Right renal pelvis (tissue), 4 donors: Measurements from ENCODE around the gene CA11. TPM values are rescaled to one million over a fixed set of nuclear protein-coding genes. Genes with fewer than 3 reads are reported as not detected.
"Not testable (repeated sequence)": the region's sequence is repeated elsewhere in the genome, so short reads cannot be mapped to it uniquely, and the experiment has no call there.

Experiments used
- DNase-seq, 4 donors: peaks; one replicate each; pipeline ENCODE4 v3.0.0-alpha.2; 2013; ENCODE audit warnings: low read depth in 4 of 4, low spot score in 3 of 4, missing footprints in 1 of 4
- polyA plus RNA-seq, 4 donors: library from polyadenylated mRNA; unstranded; fragments of 120-200 nt; gene quantifications; one replicate each; pipeline ENCODE4 v1.2.1, GENCODE V29; 2013; ENCODE audit not compliant: insufficient read length in 4 of 4

The CA11 gene
- polyA plus RNA-seq, 4 donors = 20.5 to 31.1 (median 24.5) TPM

DNA sequence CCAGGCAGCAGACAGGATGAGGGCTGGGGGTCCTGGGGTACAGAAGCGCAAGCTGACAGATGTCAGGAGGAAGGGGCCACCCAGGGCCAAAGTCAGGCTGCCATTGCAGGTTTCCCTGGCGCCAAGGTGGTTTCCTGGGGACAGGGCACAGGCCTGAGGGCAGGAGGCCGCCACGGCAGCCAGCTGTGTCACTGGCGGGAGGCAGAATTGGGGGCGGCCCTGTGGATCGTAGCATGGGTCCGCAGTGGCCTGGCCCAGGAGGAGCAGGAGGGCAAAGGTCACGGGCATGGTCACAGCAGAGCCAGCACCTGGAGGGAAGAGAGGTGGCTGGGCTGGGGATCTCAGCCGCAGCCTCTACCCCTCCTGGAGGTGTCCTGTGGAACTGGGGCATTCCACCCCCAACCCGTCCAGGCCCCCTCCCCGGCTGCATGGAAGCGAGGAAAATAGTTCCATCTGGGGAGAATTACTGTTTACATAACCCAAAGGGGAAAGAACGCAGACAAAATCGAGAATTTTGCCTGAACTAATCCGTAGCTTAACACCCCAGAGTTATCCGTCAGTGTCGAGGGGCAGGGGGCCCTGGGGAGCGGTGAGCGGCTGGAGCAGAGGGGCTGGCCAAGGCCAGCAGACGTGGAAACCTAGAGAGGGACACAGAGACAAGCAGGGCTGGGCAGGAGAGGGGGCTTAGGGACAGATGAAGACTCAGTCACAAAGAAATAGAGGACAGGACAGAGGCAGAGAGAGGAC is 24.9 kb upstream of the CA11 start:
- DNase-seq = no peak

DNA sequence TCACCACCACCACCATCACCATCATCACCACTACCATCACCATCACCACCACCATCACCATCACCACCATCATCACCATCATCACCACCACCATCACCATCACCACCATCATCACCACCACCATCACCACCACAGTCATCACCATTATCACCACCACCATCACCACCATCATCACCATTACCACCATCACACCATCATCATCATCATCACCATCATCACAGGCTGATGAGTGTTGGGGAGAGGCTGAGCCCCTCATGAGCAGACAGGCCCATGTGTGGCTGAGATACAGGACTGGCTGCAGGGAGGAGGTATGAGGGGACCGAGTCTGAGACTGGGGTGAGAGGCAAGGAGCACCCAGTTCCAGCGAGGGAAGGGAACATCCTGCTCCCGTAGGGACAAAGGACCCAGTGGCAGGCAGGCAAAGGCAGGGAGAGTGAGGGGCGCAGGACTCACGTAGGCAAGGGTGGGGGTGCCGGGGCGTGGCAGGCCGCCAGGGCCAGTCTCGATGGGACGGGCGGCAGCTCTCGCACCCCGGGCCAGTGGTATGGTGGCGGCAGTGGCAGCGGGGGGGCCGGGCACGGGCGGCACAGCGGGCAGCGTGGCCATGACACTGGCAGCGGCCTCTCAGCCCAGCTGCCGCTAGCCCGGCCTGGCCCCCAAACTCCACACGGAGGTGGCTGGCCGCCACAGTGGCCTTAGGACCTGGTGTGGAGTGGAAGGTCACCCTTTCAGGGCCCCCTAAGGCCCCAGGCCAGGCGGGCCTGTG is 24.1 kb upstream of the CA11 start:
- DNase-seq = no peak

DNA sequence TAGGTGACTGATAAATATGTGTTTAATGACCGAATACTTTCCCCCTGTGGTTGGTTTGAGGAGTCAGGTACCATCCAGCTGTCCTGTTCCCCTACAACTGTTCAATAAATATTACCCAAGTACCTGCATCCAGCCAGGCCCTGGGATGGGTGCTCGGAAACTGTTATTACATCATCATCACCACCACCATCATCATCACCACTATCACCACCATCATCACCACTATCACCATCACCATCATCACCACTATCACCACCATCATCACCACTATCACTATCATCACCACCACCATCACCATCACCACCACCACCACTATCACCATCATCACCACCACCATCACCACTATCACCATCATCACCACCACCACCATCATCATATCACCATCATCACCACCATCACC is 22.8 kb upstream of the CA11 start:
- no peak for DNase-seq

DNA sequence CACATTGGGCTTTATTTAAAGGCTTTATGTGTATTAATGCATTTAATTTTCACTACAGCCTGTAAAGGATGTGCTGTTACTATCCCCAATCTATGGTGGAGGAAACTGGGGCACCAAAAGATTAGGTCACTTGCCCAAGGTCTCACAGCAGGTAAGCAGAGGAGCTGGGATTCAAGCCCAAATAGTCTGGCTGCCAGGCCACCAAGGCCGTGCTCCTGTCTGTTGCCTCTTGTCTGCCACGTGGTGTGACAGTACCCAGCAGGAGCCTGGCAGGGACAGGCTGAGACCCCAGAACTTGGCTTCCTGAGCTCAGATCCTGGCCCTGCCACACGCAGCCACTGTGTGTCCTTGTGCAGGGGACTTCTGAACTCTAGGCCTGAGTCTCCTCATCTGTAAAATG is 22.3 kb upstream of the CA11 start:
- no peak for DNase-seq

DNA sequence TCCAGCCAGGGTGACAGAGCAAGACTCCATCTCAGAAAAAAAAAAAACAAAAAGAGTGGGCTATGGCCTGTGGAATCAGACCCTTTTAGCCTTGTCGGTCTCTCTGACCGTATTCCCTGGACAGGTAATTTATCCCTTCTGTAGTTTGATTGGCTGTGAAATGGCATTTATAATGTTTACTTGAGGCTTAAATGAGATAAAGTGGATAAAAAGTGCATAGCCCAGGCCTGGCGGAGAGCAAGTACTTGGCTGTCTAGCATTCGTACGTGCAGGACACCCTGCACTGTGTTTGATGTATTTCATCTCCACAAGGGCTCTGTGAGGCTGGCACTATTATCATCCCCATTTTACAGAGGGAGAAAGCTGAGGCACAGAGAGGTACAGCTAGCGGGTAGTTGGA is 19.8 kb upstream of the CA11 start:
- no peak for DNase-seq

DNA sequence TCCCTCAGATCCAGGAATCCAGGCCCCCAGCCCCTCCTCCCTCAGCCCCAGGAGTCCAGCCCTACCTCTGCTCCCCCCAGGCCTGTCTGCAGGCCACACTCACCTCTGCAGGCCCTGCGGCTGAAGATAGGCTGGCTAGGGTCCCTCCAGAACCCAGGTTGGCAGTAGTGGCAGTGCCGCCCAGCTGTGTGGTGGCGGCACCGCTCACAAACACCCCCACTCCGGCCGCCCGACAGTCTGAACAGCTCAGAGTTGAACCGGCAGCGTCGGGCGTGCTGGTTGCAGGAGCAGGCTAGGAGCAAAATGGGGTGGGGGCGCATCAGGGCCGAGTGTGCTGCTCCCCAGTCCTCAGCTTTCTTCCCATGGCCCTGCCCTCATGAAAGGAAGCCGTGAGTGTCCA is 18.5 kb upstream of the CA11 start:
- DNase-seq = no peak

DNA sequence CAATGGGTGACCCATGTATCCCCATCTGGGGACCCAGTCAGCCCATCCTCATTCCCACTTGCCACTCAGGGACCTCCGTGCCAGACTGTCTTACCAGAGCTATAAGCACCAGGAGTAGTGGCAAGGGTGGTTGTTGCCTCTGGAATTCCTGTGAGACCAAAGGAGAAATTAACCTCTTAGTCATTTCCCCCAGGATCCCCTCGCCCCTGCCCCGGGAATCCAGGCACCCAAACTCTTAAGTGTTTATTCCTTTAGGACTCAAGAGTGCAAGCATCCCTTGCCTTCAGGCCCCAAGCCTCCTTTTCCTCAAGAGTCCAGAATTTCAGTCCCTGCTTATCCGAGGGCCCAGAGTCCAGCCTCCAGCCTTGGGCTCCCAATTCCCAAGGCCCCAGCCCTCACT is 17.7 kb upstream of the CA11 start:
- DNase-seq = no peak

DNA sequence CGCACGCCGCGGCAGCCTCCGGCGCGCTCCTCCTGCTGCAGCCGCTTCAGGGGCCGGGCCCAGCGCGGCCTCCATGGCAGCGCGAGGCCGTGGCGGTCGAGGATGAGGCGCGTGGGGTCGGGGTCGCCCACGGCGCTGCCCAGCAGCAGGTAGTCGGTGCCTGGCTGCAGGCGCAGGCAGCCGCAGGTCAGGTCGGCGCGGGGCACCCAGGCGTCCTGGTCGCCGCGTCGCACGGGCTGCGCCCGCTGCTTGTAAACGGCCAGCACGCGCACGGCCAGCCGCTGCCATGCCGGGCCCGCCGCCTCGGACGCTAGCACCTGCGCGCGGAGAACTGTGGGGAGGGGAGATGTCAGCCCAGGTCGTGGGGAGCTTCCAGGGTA is 15.7 kb upstream of the CA11 start:
- no peak for DNase-seq

DNA sequence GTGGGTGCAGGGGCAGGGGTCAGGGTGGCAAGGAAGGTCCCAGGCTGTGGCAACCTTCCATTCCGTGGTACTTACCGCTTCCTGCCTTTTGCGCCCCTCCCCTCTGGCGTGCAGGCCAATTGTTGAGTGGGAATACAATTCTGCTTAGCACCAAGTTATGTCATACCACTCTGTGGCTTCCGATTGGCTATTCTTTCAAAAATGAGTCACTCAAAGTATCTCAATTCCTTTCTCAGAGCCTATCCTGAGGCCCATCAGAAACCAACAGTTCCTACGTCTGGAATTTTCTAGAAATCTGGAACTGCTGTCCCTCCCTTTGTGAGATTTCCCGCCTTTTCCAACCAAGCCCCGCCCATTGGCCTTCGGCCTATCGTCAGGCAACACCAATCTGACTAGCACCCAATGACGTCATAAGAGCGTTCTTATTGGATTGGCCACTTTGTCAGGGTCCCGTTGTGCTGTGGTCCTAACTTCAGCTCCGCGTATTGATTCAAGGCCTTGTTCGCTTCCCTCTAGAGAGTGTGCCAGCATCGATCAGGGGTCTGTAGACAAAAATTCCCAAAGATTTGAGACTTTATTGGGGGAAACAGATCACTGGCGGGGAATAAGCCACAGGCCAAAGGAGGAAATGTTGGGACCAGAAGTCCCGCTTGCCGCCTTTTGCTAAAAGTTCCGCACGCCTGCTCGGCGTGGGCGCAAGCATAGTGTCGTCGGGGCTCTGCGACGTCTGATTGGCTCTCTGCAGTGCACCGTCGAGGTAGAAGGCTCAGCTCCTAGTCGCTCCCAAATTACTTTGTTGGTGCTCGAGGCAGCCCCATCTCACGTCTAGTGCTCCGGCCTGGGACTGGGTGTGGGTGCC is 15.1 kb upstream of the CA11 start:
- no peak for DNase-seq

DNA sequence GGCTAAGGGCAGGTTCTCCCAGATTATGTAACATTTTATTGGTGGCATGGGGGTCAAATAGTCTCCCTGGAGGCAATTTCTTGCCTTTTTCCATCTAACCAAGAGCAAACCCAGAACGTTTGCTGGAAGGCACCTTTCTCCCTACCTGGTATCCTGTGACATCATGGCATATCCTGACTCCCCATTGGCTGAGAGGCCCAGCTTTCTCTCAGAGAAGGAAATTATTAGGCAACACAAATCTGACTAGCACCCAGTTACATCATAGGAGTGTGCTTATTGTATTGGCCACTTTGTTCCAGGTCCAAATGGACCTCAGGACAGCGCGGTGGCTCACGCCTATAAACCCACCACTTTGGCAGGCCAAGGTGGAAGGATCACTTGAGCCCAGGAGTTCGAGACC is 13.8 kb upstream of the CA11 start:
- no peak for DNase-seq

DNA sequence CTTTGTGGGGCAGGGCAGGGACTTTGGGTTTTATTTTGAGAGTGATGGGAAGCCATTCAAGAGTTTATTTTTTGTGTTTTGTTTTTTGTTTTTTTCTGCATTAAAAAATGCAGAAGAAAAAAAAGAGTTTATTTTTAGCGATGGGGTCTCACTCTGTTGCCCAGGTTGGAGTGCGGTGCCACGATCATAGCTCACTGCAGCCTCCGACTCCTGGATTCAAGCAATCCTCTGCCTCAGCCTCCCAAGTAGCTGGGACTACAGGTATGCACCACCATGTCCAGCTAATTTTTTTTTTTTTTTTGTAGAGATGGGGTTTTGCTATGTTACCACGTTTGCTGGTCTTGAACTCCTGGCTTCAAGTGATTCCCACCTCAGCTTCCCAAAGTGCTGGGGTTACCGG is 12.5 kb upstream of the CA11 start:
- no peak for DNase-seq

DNA sequence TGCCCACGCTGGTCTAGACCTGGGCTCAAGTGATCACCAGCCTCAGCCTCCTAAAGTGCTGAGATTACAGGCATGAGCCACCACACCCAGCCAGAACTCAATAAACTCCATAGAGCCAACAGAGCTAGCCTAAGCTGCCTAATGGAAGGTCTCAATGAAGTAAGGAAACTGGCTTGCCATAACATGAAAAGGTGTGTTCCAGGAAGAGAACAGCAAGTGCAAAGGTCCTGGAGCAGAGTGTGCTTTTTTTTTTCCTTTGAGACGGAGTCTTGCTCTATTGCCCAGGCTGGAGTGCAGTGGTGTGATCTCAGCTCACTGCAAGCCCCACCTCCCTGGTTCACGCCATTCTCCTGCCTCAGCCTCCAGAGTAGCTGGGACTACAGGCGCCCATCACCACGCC is 11.8 kb upstream of the CA11 start:
- not testable (repeated sequence) for DNase-seq

DNA sequence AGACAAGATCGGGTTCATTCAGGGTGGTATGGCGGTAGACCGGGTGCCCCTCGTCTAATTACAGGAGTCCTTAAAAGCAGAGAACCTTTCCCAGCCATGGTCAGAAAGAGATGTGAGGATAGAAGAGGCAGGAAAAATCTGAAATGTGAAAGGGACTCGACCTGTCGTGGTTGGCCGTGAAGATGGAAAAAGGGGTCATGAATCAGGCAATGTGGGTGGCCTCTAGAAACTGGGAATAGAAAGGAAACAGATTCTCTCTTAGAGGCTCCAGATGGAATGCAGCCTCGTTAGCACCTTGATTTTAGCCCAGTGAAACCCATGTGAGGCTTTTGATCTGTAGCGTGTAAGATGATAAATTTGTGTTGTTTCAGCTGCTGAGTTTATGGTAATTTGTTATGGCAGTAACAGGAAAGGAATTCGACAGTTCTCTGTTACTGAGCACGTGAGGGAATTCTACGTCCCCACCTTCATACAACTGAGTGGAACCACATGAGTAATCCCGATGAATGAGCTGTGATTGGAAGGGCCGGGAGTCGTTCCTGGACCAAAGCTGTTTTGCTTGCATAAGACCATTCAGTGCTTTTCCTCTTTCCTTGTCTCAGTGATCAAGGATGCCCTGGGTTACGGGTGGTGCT is 11.0 kb upstream of the CA11 start:
- no peak for DNase-seq

DNA sequence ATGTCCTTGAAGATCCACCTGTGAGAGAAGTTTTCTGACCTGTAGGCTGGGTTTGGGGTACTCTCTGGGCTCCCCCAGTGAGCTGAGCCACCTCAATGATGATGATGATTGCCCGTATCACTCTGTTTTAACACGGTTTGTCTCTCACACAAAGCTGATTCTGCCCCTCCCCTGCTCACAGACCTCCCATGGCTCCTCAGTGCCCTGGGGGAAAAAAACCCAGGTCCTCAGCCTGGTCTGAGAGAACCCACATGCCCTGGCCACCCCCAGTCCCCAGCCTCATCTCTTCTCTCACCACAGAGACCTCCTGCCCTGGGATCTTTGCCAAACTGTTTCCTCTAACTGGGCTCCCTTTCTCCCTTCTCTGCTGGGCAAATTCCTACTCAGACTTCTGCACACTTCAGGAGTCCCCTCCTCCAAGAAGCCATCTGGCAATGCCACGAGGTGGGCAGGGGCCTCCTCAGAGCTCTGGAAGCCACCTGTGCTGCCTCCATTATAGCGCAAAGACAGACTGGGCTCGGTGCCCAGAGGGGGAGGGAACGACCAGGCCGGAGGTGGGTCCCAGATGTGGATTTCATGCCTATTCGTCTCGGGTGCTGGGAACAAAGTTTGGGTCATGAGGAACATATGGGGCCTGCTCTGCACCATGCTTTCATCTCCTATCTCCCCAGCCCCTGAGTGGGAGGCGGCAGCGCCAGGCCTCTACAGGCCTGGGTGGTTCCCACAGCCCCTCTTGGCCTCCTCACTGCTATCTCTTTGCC is 8.5 kb upstream of the CA11 start:
- DNase-seq = no peak

DNA sequence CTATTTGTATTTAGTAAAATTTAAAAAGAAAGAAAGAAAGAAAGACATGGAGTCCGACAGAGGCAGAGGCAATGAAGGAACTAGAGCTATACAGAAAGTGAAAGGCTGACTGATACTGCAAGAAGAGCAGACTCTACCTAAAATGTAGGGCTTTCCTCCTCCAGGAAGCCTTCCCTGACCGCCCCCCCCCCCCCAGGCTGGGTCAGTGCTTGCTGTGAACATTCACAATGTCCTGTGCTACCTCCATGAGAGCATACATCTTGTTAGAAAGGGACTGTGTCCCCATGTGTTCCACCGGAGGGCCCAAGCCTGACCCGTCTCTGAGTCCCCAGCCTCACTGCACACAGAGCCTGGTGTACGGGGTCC is 5.7 kb upstream of the CA11 start:
- DNase-seq = no peak

DNA sequence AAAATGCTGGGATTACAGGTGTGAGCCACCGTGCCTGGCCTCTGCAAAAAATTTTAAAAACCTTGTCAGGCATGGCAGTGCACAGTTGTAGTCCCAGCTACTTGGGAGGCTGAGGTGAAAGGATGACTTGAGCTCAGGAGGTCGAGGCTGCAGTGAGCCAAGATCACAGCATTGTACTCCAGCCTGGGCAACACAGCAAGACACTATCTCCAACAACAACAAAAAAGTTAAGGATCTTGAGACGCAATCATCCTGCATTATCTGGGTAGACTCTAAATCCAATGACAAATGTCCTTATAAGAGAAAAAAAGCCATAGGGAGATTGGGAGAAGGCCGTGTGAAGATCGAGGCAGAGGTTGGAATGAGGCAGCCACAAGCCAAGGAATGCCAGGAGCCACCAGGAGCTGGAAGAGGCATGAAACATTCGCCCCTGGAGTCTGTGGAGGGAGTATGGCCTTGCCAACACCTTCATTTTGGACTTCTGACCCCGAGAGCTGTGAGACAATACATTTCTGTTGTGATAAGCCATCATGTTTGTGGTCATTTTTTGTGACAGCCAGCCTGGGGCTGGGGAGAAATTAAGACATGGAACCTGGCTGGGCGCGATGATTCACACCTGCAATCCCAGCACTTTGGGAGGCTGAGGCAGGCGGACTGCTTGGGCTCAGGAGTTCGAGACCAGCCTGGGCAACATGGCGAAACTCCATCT is 5.1 kb upstream of the CA11 start:
- DNase-seq = no peak

DNA sequence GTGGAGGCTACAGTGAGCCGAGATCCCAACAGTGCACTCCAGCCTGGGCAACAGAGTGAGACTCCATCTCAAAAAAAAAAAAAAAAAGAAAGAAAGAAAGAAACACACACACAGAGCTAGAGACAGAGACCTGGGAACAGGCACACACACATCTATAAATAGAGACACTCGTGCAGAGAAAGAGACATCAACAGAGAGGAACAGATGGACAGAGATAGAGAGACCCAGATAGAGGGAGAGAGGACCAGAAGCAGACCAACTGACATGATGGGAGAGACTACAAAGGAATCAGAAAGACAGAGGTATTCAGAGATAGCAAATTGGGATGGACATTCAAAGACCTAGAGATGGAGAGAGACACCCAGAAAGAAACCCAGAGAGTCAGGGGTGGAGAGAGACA is 2.1 kb upstream of the CA11 start:
- no peak for DNase-seq

DNA sequence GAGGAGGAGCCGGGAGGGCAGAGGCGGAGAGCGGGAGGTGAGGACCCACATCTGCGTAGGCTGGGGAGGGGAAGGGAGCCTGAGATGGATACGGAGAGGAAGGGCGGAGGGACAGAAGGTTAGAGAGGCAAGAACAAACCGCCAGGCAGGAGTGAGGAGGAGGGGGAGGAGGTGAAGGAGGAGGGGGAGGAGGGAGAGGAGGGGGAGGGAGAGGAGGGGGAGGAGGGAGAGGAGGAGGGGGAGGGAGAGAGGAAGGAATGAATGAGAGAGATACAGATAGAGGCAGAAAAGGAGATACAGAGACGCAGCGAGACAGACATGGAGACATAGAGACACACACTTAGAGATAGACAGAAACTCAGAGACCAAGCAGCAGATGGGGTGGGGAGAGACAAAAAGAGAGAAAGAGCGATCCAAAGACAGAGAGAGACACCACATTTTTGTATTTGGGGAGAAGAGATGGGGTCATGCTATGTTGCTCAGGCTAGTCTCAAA is 782 bp upstream of the CA11 start:
- DNase-seq = no peak

DNA sequence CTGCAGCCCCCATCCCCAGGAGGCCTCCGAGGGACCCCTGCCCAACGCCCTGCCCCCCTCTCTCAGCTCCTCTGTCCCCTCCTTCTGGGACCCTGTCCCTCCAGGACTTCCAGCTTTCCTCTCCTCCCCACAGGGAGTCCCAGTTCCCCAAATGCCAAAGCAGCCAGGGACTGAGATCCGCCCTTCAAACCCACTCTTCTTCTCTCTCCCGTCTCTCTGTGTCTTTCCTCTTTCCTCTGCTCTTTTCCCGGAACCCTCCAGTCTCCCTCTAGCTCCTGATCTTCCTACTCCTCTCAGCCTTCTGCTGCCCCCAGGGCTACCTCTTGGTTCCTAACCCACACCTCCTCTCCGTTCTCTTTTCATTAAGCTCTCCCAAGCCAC is 377 bp downstream of the CA11 start:
- DNase-seq = no peak
